ENCODE data around the gene C1QTNF12.

GRCh38 chr1:1293263-1294249, 47.0 kb upstream of the C1QTNF12 start:
- TF ChIP-seq CTCF (conservative IDR thresholded peaks at IDR 0.05; ENCODE audit: low read depth, low read length) = no peak
- TF ChIP-seq EZH2 (IDR thresholded peaks at IDR 0.05; ENCODE audit: borderline replicate concordance, low read depth, low read length, poor library complexity, severe bottlenecking) = no peak

Measured in A673 (cell line).